Activated CD4-positive, alpha-beta memory T cell treated with anti-CD3 and anti-CD28 coated beads for 36 hours (primary cell): ENCODE measurements around the gene UQCC5. TPM values are rescaled to one million over a fixed set of nuclear protein-coding genes. Genes with fewer than 3 reads are reported as not detected.

Experiments
- CTCF ChIA-PET: fragments of 350-600 bp; sonication (Branson Sonifier 250); formaldehyde crosslinking; loops from one replicate; lab custom pipeline; 2021; ENCODE audit warnings: antibody characterized with exemption, inconsistent platforms; lab: Charles Lee
- POLR2A ChIA-PET: fragments of 350-600 bp; sonication (Branson Sonifier 250); formaldehyde crosslinking; loops from one replicate; lab custom pipeline; 2021; ENCODE audit warnings: antibody characterized with exemption; lab: Charles Lee
- DNase-seq: peaks from one replicate; pipeline ENCODE4 v3.0.0-alpha.2; 2020
- H3K27ac Mint-ChIP-seq: one replicate; pipeline ENCODE4 v1.8.0; 2021; ENCODE audit warnings: mixed read lengths
- H3K27me3 Mint-ChIP-seq: one replicate; pipeline ENCODE4 v1.8.0; 2021; ENCODE audit warnings: mixed read lengths
- H3K36me3 Mint-ChIP-seq: one replicate; pipeline ENCODE4 v1.8.0; 2021; ENCODE audit warnings: mixed read lengths
- H3K4me1 Mint-ChIP-seq: one replicate; pipeline ENCODE4 v1.8.0; 2021; ENCODE audit warnings: low read depth, mixed read lengths
- H3K4me3 Mint-ChIP-seq: one replicate; pipeline ENCODE4 v1.8.0; 2021; ENCODE audit warnings: mild to moderate bottlenecking, mixed read lengths
- H3K9me3 Mint-ChIP-seq: one replicate; pipeline ENCODE4 v1.8.0; 2021; ENCODE audit warnings: mixed read lengths
- intact Hi-C: fragments of 100-400 bp; cut with micrococcal nuclease; formaldehyde crosslinking; loops from one replicate; pipeline ENCODE4 v1.15.1; 2023
- total RNA-seq, 2 experiments: library from RNA; stranded (reverse); gene quantifications; one replicate each; pipeline ENCODE4 v1.2.3, GENCODE V29; 2021

Gene UQCC5
- total RNA-seq, 2 experiments from 2014 or later: 12.9 to 13.3 TPM

GRCh38 chr3:52551118-52551517 lies 14.7 kb downstream of the UQCC5 start:
- ChIA-PET CTCF (no interaction called here), POLR2A (interaction anchor here (1.1 kb wide), 1 partner anchor 15 kb away, joined by 3 read pairs; the partner anchor contains the start of gene UQCC5)
- Mint-ChIP-seq H3K36me3 (peaks cover 32% of the 10 kb centered on the region), H3K9me3 (no peaks in the 10 kb centered on the region), H3K27me3 (no peaks in the 10 kb centered on the region), H3K27ac (no peak overlapping the region), H3K4me3 (no peak overlapping the region), H3K4me1 (no peaks in the 10 kb centered on the region)
- DNase-seq: no peak
- intact Hi-C loops: no loop called here

GRCh38 chr3:52552089-52552488 lies 15.7 kb downstream of the UQCC5 start:
- POLR2A ChIA-PET: interaction anchor here (1.1 kb wide), 1 partner anchor 16 kb away, joined by 3 read pairs; the partner anchor contains the start of gene UQCC5

GRCh38 chr3:52554026-52554755 lies 17.8 kb downstream of the UQCC5 start:
- Mint-ChIP-seq H3K27me3 (no peaks in the 10 kb centered on the region), H3K4me3 (no peak overlapping the region), H3K4me1 (no peaks in the 10 kb centered on the region), H3K27ac (no peak overlapping the region), H3K9me3 (no peaks in the 10 kb centered on the region), H3K36me3 (peaks cover 31% of the 10 kb centered on the region)
- intact Hi-C loops: no loop called here
- DNase-seq: no peak
- ChIA-PET POLR2A (no interaction called here), CTCF (no interaction called here)

More at GRCh38 chr3:52552089-52552488, 15.7 kb downstream of the UQCC5 start:
- intact Hi-C loops: no loop called here
- Mint-ChIP-seq H3K36me3 (peaks cover 30% of the 10 kb centered on the region), H3K4me1 (no peaks in the 10 kb centered on the region), H3K9me3 (no peaks in the 10 kb centered on the region), H3K27me3 (no peaks in the 10 kb centered on the region), H3K27ac (peak overlapping the region; percentile 5), H3K4me3 (no peak overlapping the region)
- DNase-seq: no peak
- CTCF ChIA-PET: interaction anchor here (0.8 to 1.0 kb wide), 2 partner anchors 9 to 21 kb away, joined by 3 read pairs; no protein-coding TSS in a partner anchor

DNA sequence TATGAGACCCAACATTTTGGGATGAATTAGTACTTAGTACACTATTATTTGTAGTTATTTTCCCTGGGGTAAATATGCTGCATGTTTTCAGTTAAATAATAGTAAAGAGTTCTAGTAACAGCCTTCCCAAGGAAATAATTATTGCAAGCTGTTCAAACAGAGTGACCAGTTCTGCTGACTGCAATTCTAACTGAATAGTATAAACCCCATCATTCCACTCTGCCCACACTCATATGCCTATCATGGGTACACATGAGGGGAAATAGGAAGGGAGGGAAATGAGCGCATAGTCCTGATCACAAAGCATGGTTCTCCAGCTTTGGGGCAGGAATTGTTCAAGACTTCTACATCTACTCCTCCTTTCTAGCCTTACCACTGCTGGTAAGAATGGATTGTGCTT lies 18.7 kb downstream of the UQCC5 start:
- no peak overlapping the region for H3K4me3 Mint-ChIP-seq
- H3K36me3 Mint-ChIP-seq: peaks cover 37% of the 10 kb centered on the region
- intact Hi-C loops: no loop called here
- no peak overlapping the region for H3K27ac Mint-ChIP-seq
- H3K27me3 Mint-ChIP-seq: no peaks in the 10 kb centered on the region
- DNase-seq: no peak
- CTCF ChIA-PET: no interaction called here
- POLR2A ChIA-PET: no interaction called here
- no peaks in the 10 kb centered on the region for H3K9me3 Mint-ChIP-seq
- no peaks in the 10 kb centered on the region for H3K4me1 Mint-ChIP-seq

DNA sequence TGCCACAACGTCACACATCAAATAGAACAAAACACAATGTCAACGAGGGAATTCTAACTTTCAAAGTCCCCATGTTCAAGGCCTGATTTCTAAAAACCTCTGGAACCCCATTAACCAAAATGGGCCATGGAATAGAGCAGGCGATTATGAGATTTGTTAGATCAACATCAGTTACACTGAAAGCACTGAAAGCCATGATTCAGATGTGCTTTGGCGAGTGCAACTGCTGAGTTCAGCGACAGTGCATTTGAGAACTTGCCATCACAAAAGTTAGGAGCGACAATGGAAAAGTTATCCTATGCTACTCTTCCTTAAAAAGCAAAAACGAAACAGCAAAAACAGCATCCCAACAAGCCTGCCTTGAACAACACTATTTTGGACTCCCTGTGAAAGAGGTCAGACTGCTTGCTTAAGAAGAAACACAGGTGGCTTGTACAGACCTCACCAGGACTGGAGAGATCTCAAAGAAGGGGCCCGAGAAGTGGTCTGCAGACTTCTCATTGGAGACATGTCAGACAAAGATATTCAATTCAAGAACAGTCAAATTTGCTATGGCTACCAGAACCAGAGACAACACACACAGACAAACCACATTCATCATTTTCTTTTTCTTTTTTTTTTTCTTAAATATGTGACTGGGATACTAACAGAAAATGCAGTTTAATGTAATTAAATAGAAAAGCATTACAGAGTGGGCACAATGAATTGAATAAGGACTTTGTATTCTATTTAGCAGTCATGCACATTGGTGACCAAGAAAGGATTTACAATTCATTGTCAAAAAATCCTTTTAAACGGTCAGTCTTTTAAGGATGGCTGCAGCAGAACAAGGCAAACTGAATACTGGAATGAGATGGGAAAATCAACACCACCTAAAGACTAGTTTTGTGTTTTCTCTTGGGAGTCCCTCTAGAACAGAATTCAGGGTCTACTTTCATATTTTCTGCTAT lies 20.9 kb downstream of the UQCC5 start:
- Mint-ChIP-seq H3K36me3 (peaks cover 42% of the 10 kb centered on the region), H3K4me3 (no peak overlapping the region), H3K4me1 (no peaks in the 10 kb centered on the region), H3K27ac (no peak overlapping the region), H3K9me3 (no peaks in the 10 kb centered on the region), H3K27me3 (no peaks in the 10 kb centered on the region)
- ChIA-PET POLR2A (no interaction called here), CTCF (interaction anchor here (0.6 kb wide), 1 partner anchor 112 kb away, joined by 3 read pairs; no protein-coding TSS in a partner anchor)
- intact Hi-C loops: no loop called here
- DNase-seq: no peak

- Mint-ChIP-seq H3K9me3 (no peaks in the 10 kb centered on the region), H3K36me3 (peaks cover 49% of the 10 kb centered on the region), H3K27me3 (no peaks in the 10 kb centered on the region), H3K4me1 (no peaks in the 10 kb centered on the region), H3K4me3 (no peak overlapping the region), H3K27ac (no peak overlapping the region)
- intact Hi-C loops: no loop called here
- POLR2A ChIA-PET: no interaction called here
- CTCF ChIA-PET: interaction anchor here (0.7 kb wide), 1 partner anchor 131 kb away, joined by 3 read pairs; no protein-coding TSS in a partner anchor
- no peak for DNase-seq
Measured at GRCh38 chr3:52558436-52558835, 22.0 kb downstream of the UQCC5 start.

DNA sequence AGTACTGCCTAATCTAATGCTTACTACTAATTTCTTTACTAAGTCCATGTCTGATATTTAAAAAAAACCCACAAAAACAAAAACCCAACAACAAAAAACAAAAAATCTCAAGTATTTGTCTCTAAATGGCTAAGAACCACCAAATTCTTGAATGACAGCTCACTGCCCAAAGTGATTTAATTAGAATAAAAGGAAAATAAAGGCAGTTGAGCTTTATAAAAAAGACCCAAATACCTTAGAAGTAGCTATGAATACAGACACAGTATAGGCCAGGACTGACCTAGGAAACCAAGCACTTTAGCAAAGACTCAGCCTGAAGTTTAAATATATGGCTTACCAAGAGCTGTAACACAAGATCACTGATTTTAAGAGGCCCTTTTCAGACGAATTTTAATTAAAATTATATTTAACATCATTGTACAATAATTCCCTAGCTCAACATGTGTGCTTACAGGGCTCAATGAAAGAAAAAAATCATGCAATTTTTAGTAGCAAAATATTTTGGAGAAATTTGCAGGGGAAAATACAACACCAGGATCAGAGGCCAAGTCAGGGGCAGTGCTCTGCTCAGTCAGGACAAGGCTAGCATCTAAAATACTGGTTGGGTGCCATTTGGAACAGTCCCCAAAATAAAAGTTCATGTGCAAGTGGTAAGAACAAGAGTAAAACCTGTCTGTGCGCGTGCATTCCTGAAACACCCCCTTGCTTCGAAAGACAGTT lies 24.8 kb downstream of the UQCC5 start:
- DNase-seq: no peak
- ChIA-PET CTCF (no interaction called here), POLR2A (interaction anchor here (0.7 kb wide), 1 partner anchor 46 kb away, joined by 3 read pairs; no protein-coding TSS in a partner anchor)
- no peaks in the 10 kb centered on the region for H3K27me3 Mint-ChIP-seq
- H3K36me3 Mint-ChIP-seq: peaks cover 41% of the 10 kb centered on the region
- H3K4me1 Mint-ChIP-seq: no peaks in the 10 kb centered on the region
- H3K9me3 Mint-ChIP-seq: no peaks in the 10 kb centered on the region
- H3K4me3 Mint-ChIP-seq: no peak overlapping the region
- no peak overlapping the region for H3K27ac Mint-ChIP-seq
- intact Hi-C loops: no loop called here

DNA sequence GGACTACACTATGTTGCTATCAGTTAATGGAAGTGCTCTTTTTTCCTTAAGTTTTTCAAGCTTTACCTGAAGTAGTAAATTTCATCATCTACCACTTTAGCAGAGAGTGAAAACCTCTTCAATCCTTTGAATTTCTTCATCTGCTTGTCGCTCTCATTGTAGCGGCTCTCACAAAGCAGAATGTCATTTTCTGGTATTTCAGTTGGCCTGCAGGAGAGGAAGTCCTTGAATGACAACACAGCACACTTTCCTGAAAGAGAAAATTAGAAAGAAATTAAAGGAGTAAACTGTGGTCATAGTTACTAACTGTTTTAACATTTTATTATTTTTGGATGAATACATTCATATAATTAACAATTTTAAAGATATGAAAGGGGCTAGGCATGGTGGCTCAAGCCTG lies 27.6 kb downstream of the UQCC5 start:
- Mint-ChIP-seq H3K27ac (no peak overlapping the region), H3K9me3 (no peaks in the 10 kb centered on the region), H3K36me3 (peaks cover 36% of the 10 kb centered on the region), H3K27me3 (no peaks in the 10 kb centered on the region), H3K4me3 (no peak overlapping the region), H3K4me1 (no peaks in the 10 kb centered on the region)
- ChIA-PET CTCF (no interaction called here), POLR2A (no interaction called here)
- intact Hi-C loops: no loop called here
- DNase-seq: no peak

GRCh38 chr3:52568069-52568468 lies 31.7 kb downstream of the UQCC5 start:
- no peaks in the 10 kb centered on the region for H3K27me3 Mint-ChIP-seq
- H3K36me3 Mint-ChIP-seq: peaks cover 16% of the 10 kb centered on the region
- no peak overlapping the region for H3K27ac Mint-ChIP-seq
- no peaks in the 10 kb centered on the region for H3K4me1 Mint-ChIP-seq
- no peaks in the 10 kb centered on the region for H3K9me3 Mint-ChIP-seq
- intact Hi-C loops: no loop called here
- CTCF ChIA-PET: no interaction called here
- no peak for DNase-seq
- no peak overlapping the region for H3K4me3 Mint-ChIP-seq
- POLR2A ChIA-PET: interaction anchor here (0.5 kb wide), 1 partner anchor 116 kb away, joined by 5 read pairs; no protein-coding TSS in a partner anchor

DNA sequence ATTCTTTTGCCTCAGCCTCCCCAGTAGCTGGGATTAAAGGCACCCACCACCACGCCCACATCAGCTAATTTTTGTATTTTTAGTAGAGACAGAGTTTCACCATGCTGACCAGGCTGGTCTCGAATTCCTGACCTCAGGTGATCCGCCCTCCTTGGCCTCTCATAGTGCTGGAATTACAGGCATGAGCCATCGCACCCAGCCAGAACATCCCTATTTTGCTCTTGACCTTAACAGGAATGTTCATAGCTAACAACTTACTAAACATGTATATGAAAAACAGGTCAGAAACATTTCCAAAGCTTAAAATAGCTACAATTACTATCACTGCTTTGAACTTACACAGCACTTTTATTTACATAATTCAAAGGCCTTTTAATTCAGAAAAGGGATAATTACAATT lies 33.7 kb downstream of the UQCC5 start:
- H3K27ac Mint-ChIP-seq: no peak overlapping the region

DNA sequence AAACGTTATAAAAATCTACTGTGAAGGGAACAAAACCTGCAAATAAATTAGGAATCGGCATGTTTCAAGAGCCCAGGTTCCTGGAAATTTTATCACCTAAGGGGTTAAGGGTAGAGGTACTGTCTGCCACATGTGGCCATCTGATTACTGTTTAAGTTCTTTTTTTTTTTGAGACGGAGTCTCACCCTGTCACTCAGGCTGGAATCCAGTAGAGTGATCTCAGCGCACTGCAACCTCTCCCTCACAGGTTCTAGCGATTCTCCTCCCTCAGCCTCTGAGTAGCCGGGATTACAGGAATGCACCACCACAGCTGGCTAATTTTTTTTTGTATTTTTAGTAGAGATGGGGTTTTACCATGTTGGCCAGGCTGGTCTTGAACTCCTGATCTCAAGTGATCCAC lies 35.8 kb downstream of the UQCC5 start:
- CTCF ChIA-PET: interaction anchor here (0.6 kb wide), 1 partner anchor 624 kb away, joined by 3 read pairs; no protein-coding TSS in a partner anchor
- H3K9me3 Mint-ChIP-seq: no peaks in the 10 kb centered on the region
- no peak overlapping the region for H3K4me3 Mint-ChIP-seq
- POLR2A ChIA-PET: no interaction called here
- intact Hi-C loops: no loop called here
- H3K27me3 Mint-ChIP-seq: no peaks in the 10 kb centered on the region
- no peaks in the 10 kb centered on the region for H3K4me1 Mint-ChIP-seq
- no peak for DNase-seq
- H3K36me3 Mint-ChIP-seq: peaks cover 21% of the 10 kb centered on the region
- H3K27ac Mint-ChIP-seq: no peak overlapping the region

More for the DNA sequence above, 33.7 kb downstream of the UQCC5 start:
- intact Hi-C loops: no loop called here
- CTCF ChIA-PET: no interaction called here
- POLR2A ChIA-PET: no interaction called here
- DNase-seq: no peak
- Mint-ChIP-seq H3K4me1 (no peaks in the 10 kb centered on the region), H3K9me3 (no peaks in the 10 kb centered on the region), H3K27me3 (no peaks in the 10 kb centered on the region), H3K36me3 (peaks cover 16% of the 10 kb centered on the region), H3K4me3 (no peak overlapping the region)
